Measurements from ENCODE around the gene GXYLT2.

DNA sequence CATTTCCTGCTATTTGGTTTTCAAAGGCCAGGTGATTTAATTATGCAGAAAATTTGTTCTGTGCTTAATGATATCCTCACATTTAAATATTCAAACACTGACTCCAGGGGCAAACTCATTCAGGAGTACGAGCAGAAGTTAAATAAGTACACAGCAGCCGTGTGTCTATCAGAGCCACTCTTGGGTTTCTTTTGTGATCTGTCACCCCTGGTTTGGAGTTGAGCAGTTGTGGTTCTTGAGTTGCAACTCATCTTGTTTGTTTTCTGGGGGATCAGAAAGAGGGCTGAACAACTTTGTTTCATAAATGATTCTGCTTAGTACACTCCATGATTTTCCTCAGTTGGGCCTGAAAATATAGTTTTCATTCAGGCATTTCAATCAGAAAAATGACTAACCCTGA is 83.1 kb downstream of the GXYLT2 start:
- TF ChIP-seq EZH2phosphoT487 (IDR thresholded peaks at IDR 0.05; ENCODE audit: low read depth): no peak
- TF ChIP-seq, protein P1, sequence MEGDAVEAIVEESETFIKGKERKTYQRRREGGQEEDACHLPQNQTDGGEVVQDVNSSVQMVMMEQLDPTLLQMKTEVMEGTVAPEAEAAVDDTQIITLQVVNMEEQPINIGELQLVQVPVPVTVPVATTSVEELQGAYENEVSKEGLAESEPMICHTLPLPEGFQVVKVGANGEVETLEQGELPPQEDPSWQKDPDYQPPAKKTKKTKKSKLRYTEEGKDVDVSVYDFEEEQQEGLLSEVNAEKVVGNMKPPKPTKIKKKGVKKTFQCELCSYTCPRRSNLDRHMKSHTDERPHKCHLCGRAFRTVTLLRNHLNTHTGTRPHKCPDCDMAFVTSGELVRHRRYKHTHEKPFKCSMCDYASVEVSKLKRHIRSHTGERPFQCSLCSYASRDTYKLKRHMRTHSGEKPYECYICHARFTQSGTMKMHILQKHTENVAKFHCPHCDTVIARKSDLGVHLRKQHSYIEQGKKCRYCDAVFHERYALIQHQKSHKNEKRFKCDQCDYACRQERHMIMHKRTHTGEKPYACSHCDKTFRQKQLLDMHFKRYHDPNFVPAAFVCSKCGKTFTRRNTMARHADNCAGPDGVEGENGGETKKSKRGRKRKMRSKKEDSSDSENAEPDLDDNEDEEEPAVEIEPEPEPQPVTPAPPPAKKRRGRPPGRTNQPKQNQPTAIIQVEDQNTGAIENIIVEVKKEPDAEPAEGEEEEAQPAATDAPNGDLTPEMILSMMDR (IDR thresholded peaks at IDR 0.05; ENCODE audit: low read depth, low read length): no peak

Measured in OCI-LY3 (cell line).